GM19023 (cell line): ENCODE measurements around the gene COL6A5.
"Not testable (repeated sequence)": the region's sequence is repeated elsewhere in the genome, so short reads cannot be mapped to it uniquely, and the experiment has no call there.

Experiments used
- ATAC-seq: cut with Tn5 transposase; IDR thresholded peaks from one replicate; pipeline ENCODE4 v1.9.1; 2021; ENCODE audit warnings: mild to moderate bottlenecking, moderate library complexity; ENCODE audit not compliant: unreplicated experiment

The COL6A5 gene

GRCh38 chr3:130442284-130442683 lies 96.8 kb downstream of the COL6A5 start:
- ATAC-seq: no peak

- ATAC-seq: not testable (repeated sequence)
These were observed 101.4 kb downstream of the COL6A5 start for GRCh38 chr3:130446840-130447239.

GRCh38 chr3:130448155-130448554 lies 102.7 kb downstream of the COL6A5 start:
- ATAC-seq: not testable (repeated sequence)

GRCh38 chr3:130456540-130456939 lies 111.1 kb downstream of the COL6A5 start:
- ATAC-seq: no peak

- no peak for ATAC-seq
These were observed 112.2 kb downstream of the COL6A5 start for GRCh38 chr3:130457671-130458070.

GRCh38 chr3:130459944-130460343 lies 114.5 kb downstream of the COL6A5 start:
- no peak for ATAC-seq

GRCh38 chr3:130462089-130462488 lies 116.6 kb downstream of the COL6A5 start:
- ATAC-seq: no peak

GRCh38 chr3:130463221-130463620 lies 117.7 kb downstream of the COL6A5 start:
- ATAC-seq: no peak

GRCh38 chr3:130465521-130465920 lies 120.0 kb downstream of the COL6A5 start:
- ATAC-seq: no peak

- no peak for ATAC-seq
These were observed 122.8 kb downstream of the COL6A5 start for GRCh38 chr3:130468311-130468710.

GRCh38 chr3:130470126-130470525 lies 124.7 kb downstream of the COL6A5 start:
- ATAC-seq: no peak

GRCh38 chr3:130473416-130473815 lies 127.9 kb downstream of the COL6A5 start:
- ATAC-seq: no peak

GRCh38 chr3:130480736-130481135 lies 135.3 kb downstream of the COL6A5 start:
- no peak for ATAC-seq

- no peak for ATAC-seq
These were observed 142.8 kb downstream of the COL6A5 start for GRCh38 chr3:130488288-130488687.

- ATAC-seq: no peak
These were observed 143.4 kb downstream of the COL6A5 start for GRCh38 chr3:130488769-130489450.

- ATAC-seq: no peak
These were observed 144.8 kb downstream of the COL6A5 start for GRCh38 chr3:130490241-130490640.

- ATAC-seq: no peak
These were observed 146.0 kb downstream of the COL6A5 start for GRCh38 chr3:130491431-130491830.

- no peak for ATAC-seq
These were observed 159.2 kb downstream of the COL6A5 start for GRCh38 chr3:130504701-130505100.

GRCh38 chr3:130506031-130506430 lies 160.6 kb downstream of the COL6A5 start:
- ATAC-seq: no peak

GRCh38 chr3:130507746-130508145 lies 162.3 kb downstream of the COL6A5 start:
- ATAC-seq: no peak

GRCh38 chr3:130509008-130509407 lies 163.5 kb downstream of the COL6A5 start:
- no peak for ATAC-seq

- ATAC-seq: no peak
These were observed 169.2 kb downstream of the COL6A5 start for GRCh38 chr3:130514681-130515080.

- ATAC-seq: no peak
These were observed 170.3 kb downstream of the COL6A5 start for GRCh38 chr3:130515755-130516154.
